NCI-H345 treated with DMSO at 0.1 percent for 48 hours (cell line): ENCODE measurements around the gene ACTL10.

Experiments used
- DNase-seq: peaks from one replicate; lab custom pipeline; 2025; ENCODE audit not compliant: unreplicated experiment; lab: John Stamatoyannopoulos, UW

The ACTL10 gene

GRCh38 chr20:33676121-33676520 lies 9.4 kb downstream of the ACTL10 start:
- DNase-seq = no peak

GRCh38 chr20:33676652-33677645 lies 10.2 kb downstream of the ACTL10 start:
- DNase-seq = no peak

- DNase-seq = no peak
Measured at GRCh38 chr20:33677991-33678702, 11.4 kb downstream of the ACTL10 start.

GRCh38 chr20:33679758-33680485 lies 13.2 kb downstream of the ACTL10 start:
- DNase-seq = no peak

GRCh38 chr20:33680686-33681085 lies 13.9 kb downstream of the ACTL10 start:
- no peak for DNase-seq

- no peak for DNase-seq
Measured at GRCh38 chr20:33681288-33681687, 14.5 kb downstream of the ACTL10 start.

- peak; percentile 70 for DNase-seq
Measured at GRCh38 chr20:33681728-33682353, 15.1 kb downstream of the ACTL10 start.

GRCh38 chr20:33684533-33685327 lies 18.0 kb downstream of the ACTL10 start:
- DNase-seq = peak; percentile 76

GRCh38 chr20:33685328-33686099 lies 18.8 kb downstream of the ACTL10 start:
- peak; percentile 28 for DNase-seq

GRCh38 chr20:33686100-33686983 lies 19.6 kb downstream of the ACTL10 start, which contains the start of gene E2F1:
E2F1 (minus strand) TSS chr20:33686385; CDS start chr20:33686264, 121 bp downstream.
- peak; percentile 95 for DNase-seq

- DNase-seq = no peak
Measured at GRCh38 chr20:33686984-33687366, 20.2 kb downstream of the ACTL10 start.

GRCh38 chr20:33687370-33687915 lies 20.7 kb downstream of the ACTL10 start:
- DNase-seq = no peak

- no peak for DNase-seq
Measured at GRCh38 chr20:33687993-33688937, 21.5 kb downstream of the ACTL10 start.

GRCh38 chr20:33688938-33689424 lies 22.2 kb downstream of the ACTL10 start:
- DNase-seq = no peak

GRCh38 chr20:33689493-33689892 lies 22.8 kb downstream of the ACTL10 start:
- DNase-seq = no peak

- DNase-seq = no peak
Measured at GRCh38 chr20:33689973-33690372, 23.2 kb downstream of the ACTL10 start.

GRCh38 chr20:33693289-33693688 lies 26.5 kb downstream of the ACTL10 start:
- DNase-seq = peak; percentile 34
